Bronchial epithelial cell (primary cell): ENCODE results near the gene GAGE13. TPM values are rescaled to one million over a fixed set of nuclear protein-coding genes. Genes with fewer than 3 reads are reported as not detected.
"Not testable (repeated sequence)": the region's sequence is repeated elsewhere in the genome, so short reads cannot be mapped to it uniquely, and the experiment has no call there.

Source experiments
- DNase-seq: peaks from one replicate; pipeline ENCODE4 v3.0.0-alpha.2; 2010; ENCODE audit warnings: low read depth
- FAIRE-seq: peaks from 2 replicates; lab custom pipeline; 2011; peaks lifted over from hg19 to GRCh38; lab: Jason Lieb, UNC
- H3K27me3 ChIP-seq: 2 replicates; pipeline ENCODE4 v1.5.1; 2011; ENCODE audit warnings: low read length; ENCODE audit not compliant: control insufficient read depth, insufficient read depth
- H3K36me3 ChIP-seq: 2 replicates; pipeline ENCODE4 v1.5.1; 2011; ENCODE audit warnings: low read length; ENCODE audit not compliant: control insufficient read depth, insufficient read depth
- H3K4me3 ChIP-seq: 2 replicates; pipeline ENCODE4 v1.5.1; 2011; ENCODE audit warnings: mild to moderate bottlenecking, low read depth, low read length, control low read depth
- total RNA-seq: library from RNA; depleted of rRNA; stranded (reverse); fragments of >200 nt; gene quantifications from 2 replicates; pipeline ENCODE4 v1.2.1, GENCODE V29; 2014
- TF ChIP-seq, protein P1 (sequence below): IDR thresholded peaks from 2 replicates; pipeline ENCODE4 v1.5.1; 2011; ENCODE audit warnings: mild to moderate bottlenecking, moderate library complexity, low read length, control low read depth, inconsistent platforms; ENCODE audit not compliant: insufficient read depth, severe bottlenecking

The GAGE13 gene
- total RNA-seq, result not detected in 2 replicates

- H3K36me3 ChIP-seq, H3K27me3 ChIP-seq, FAIRE-seq, H3K4me3 ChIP-seq, DNase-seq: not testable (repeated sequence)
These were observed at the start of gene GAGE13 for GRCh38 chrX:49331282-49331681. Gene GAGE13 (plus strand): TSS chrX:49331582. CDS start chrX:49332738, 1,156 bp downstream.

- FAIRE-seq (no peak), DNase-seq (peak; percentile 13)
- H3K36me3 ChIP-seq, result no peaks in the 10 kb centered on the region
- H3K4me3 ChIP-seq, result no peak overlapping the region
- no peaks in the 10 kb centered on the region for H3K27me3 ChIP-seq
- TF ChIP-seq, protein P1, sequence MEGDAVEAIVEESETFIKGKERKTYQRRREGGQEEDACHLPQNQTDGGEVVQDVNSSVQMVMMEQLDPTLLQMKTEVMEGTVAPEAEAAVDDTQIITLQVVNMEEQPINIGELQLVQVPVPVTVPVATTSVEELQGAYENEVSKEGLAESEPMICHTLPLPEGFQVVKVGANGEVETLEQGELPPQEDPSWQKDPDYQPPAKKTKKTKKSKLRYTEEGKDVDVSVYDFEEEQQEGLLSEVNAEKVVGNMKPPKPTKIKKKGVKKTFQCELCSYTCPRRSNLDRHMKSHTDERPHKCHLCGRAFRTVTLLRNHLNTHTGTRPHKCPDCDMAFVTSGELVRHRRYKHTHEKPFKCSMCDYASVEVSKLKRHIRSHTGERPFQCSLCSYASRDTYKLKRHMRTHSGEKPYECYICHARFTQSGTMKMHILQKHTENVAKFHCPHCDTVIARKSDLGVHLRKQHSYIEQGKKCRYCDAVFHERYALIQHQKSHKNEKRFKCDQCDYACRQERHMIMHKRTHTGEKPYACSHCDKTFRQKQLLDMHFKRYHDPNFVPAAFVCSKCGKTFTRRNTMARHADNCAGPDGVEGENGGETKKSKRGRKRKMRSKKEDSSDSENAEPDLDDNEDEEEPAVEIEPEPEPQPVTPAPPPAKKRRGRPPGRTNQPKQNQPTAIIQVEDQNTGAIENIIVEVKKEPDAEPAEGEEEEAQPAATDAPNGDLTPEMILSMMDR, result no peak
These were observed 48.8 kb upstream of the GAGE13 start for GRCh38 chrX:49282647-49283011.

DNA sequence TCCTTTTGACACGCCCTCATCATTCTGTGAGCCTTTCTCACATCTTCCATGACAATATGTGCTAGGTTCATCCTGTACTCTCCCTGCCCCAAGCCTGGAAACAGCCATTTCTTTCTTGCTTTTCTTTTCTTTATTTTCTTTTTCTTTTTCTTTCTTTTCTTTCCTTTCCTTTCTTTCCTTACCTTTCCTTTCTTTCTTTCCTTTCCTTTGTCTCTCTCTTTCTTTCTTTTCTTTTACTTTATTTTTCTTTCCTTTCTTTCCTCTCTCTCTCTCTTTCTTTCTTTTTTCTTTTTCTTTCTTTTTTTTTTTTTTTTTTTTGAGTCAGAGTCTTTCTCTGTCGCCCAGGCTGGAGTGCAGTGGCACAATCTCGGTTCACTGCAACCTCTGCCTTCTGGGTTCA, 47.2 kb upstream of the GAGE13 start:
- Histone ChIP-seq H3K4me3 (no peak overlapping the region), H3K27me3 (no peaks in the 10 kb centered on the region), H3K36me3 (no peaks in the 10 kb centered on the region)
- no peak for DNase-seq
- no peak for FAIRE-seq
- TF ChIP-seq, protein P1, result no peak

- DNase-seq (no peak), FAIRE-seq (no peak)
- no peaks in the 10 kb centered on the region for H3K27me3 ChIP-seq
- H3K36me3 ChIP-seq, result no peaks in the 10 kb centered on the region
- H3K4me3 ChIP-seq, result no peak overlapping the region
- TF ChIP-seq, protein P1, result no peak
These were observed 45.2 kb upstream of the GAGE13 start for GRCh38 chrX:49286136-49286535.

DNA sequence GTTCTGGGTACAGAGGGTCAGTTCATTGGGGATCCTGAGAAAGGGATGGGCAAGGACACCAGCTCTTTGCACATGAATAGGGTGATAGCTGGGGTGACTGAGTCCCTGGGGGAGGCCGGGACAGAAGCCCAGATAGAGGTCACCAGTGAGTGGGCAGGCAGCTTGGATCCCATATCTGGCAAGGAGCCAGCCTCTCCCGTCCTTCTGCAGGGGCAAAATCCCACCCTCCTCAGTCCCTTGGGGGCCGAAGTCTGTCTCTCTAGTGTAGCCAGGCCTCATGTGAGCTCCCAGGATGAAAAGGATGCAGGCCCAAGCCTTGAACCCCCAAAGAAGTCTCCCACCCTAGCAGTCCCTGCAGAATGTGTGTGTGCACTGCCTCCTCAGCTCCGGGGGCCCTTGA, 44.8 kb upstream of the GAGE13 start:
- Histone ChIP-seq H3K36me3 (no peaks in the 10 kb centered on the region), H3K27me3 (no peaks in the 10 kb centered on the region), H3K4me3 (no peak overlapping the region)
- FAIRE-seq (no peak), DNase-seq (no peak)
- TF ChIP-seq, protein P1, result no peak

- H3K36me3 ChIP-seq, result no peaks in the 10 kb centered on the region
- no peak for FAIRE-seq
- DNase-seq, result no peak
- TF ChIP-seq, protein P1, result no peak
- no peaks in the 10 kb centered on the region for H3K27me3 ChIP-seq
- H3K4me3 ChIP-seq, result no peak overlapping the region
These were observed 43.7 kb upstream of the GAGE13 start for GRCh38 chrX:49287665-49288064.
